ENCODE results near the gene VCAM1.

DNA sequence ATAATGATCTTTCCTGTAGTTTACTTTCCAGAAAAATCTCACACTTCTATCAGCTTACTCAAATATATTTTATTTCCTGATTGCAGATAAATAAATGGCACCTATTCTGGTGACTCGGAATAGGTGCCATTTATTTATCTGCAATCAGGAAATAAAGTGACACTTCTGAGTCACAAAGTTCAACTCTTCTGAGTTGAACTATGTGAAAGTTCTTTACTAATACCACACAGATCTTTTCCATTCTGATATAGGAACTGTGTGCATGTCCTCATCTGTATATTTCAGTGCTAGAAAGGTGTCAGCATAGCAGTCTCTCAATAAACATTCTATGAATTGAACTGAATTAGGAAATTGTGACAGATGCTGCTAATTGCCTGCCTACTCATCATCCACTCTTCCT, 4.9 kb upstream of the VCAM1 start:
- TF ChIP-seq ZNF232 (CRISPR knock-in tag; IDR thresholded peaks at IDR 0.05): no peak
- TF ChIP-seq SRSF1 (IDR thresholded peaks at IDR 0.05; ENCODE audit: low read depth, low read length): no peak
- no peak for TF ChIP-seq RAD51 (IDR thresholded peaks at IDR 0.05; ENCODE audit: borderline replicate concordance, low read depth)
- TF ChIP-seq, protein P1, sequence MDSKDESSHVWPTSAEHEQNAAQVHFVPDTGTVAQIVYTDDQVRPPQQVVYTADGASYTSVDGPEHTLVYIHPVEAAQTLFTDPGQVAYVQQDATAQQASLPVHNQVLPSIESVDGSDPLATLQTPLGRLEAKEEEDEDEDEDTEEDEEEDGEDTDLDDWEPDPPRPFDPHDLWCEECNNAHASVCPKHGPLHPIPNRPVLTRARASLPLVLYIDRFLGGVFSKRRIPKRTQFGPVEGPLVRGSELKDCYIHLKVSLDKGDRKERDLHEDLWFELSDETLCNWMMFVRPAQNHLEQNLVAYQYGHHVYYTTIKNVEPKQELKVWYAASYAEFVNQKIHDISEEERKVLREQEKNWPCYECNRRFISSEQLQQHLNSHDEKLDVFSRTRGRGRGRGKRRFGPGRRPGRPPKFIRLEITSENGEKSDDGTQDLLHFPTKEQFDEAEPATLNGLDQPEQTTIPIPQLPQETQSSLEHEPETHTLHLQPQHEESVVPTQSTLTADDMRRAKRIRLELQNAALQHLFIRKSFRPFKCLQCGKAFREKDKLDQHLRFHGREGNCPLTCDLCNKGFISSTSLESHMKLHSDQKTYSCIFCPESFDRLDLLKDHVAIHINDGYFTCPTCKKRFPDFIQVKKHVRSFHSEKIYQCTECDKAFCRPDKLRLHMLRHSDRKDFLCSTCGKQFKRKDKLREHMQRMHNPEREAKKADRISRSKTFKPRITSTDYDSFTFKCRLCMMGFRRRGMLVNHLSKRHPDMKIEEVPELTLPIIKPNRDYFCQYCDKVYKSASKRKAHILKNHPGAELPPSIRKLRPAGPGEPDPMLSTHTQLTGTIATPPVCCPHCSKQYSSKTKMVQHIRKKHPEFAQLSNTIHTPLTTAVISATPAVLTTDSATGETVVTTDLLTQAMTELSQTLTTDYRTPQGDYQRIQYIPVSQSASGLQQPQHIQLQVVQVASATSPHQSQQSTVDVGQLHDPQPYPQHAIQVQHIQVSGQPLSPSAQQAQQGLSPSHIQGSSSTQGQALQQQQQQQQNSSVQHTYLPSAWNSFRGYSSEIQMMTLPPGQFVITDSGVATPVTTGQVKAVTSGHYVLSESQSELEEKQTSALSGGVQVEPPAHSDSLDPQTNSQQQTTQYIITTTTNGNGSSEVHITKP (IDR thresholded peaks at IDR 0.05; ENCODE audit: partially characterized antibody): no peak
- no peak for TF ChIP-seq GABPA (tag; conservative IDR thresholded peaks at IDR 0.05; ENCODE audit: low read depth)
- TF ChIP-seq CEBPB (tag; IDR thresholded peaks at IDR 0.05): no peak
- TF ChIP-seq ZBTB49 (CRISPR knock-in tag; IDR thresholded peaks at IDR 0.05; ENCODE audit: borderline replicate concordance): no peak
- TF ChIP-seq, protein P2, sequence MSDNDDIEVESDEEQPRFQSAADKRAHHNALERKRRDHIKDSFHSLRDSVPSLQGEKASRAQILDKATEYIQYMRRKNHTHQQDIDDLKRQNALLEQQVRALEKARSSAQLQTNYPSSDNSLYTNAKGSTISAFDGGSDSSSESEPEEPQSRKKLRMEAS (CRISPR knock-in tag; IDR thresholded peaks at IDR 0.05): no peak
- no peak for TF ChIP-seq POLR2AphosphoS5 (IDR thresholded peaks at IDR 0.05; ENCODE audit: control insufficient read depth, insufficient read depth, low read depth, low read length)
- TF ChIP-seq, protein P3, sequence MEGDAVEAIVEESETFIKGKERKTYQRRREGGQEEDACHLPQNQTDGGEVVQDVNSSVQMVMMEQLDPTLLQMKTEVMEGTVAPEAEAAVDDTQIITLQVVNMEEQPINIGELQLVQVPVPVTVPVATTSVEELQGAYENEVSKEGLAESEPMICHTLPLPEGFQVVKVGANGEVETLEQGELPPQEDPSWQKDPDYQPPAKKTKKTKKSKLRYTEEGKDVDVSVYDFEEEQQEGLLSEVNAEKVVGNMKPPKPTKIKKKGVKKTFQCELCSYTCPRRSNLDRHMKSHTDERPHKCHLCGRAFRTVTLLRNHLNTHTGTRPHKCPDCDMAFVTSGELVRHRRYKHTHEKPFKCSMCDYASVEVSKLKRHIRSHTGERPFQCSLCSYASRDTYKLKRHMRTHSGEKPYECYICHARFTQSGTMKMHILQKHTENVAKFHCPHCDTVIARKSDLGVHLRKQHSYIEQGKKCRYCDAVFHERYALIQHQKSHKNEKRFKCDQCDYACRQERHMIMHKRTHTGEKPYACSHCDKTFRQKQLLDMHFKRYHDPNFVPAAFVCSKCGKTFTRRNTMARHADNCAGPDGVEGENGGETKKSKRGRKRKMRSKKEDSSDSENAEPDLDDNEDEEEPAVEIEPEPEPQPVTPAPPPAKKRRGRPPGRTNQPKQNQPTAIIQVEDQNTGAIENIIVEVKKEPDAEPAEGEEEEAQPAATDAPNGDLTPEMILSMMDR (IDR thresholded peaks at IDR 0.05 in 2 of 3, conservative IDR thresholded peaks at IDR 0.05 in 1 of 3; ENCODE audit: insufficient read depth in 2 of 3, low read depth in 1 of 3, low read length in 3 of 3): no peak

Measured in K562 (cell line).